GM18870 (cell line): ENCODE measurements around the gene ZNF2.
"Not testable (repeated sequence)": the region's sequence is repeated elsewhere in the genome, so short reads cannot be mapped to it uniquely, and the experiment has no call there.

ENCODE experiments used
- ATAC-seq: cut with Tn5 transposase; IDR thresholded peaks from one replicate; pipeline ENCODE4 v1.9.1; 2021; ENCODE audit warnings: moderate library complexity; ENCODE audit not compliant: unreplicated experiment

The ZNF2 gene

DNA sequence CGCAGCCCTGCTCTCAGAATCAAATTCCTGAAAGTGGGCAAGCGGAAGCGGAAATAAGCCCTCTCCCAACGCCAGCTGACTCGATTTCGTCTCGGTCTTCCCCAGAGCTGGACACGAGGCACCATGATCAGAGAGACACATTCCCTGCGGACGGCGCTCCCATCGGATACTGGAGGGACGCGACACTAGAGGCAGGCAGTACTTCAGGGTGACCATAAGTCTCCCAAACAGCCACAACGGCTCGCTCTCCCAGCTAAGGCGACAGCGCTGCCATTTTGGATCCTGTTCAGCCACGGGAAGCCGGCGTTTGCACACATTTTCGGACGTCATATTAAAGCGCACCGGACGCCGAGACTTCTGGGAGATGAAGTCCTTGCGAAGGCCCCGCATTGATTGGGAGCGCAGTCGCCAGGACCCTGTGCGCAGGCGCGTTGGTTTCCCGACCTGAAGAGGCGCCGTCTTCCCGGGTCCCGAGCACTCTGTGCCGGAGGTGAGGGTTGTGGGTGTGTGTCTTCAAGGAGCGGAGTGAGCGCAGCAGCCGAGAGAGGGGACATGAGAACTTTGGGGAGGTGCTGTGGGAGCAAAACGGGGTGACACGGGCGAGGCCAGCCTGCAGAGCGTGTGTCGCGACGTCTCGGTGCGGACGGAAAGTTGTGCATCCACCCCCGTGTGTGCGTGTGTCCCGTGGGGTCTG, at the start of gene ZNF2:
Gene ZNF2 (plus strand): TSS at position 439 of the 694 bp plus-strand sequence. CDS start 10,418 bp downstream, outside the sequence.
- ATAC-seq = peak; percentile 85

DNA sequence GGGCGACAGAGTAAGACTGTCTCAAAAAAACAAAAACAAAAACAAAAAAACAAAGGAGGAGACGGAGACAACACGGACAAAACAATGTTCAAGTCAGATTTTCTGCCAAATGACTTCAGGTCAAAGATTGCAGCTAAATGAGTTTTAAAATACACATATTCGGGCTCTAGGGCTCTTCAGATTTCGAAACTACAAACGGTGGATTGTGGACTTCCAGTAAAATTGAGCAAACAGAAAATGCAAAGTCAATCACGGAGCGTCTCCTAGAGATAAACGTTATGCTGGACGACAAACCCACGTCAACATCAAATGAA, 44.6 kb upstream of the ZNF2 start:
- ATAC-seq = no peak

DNA sequence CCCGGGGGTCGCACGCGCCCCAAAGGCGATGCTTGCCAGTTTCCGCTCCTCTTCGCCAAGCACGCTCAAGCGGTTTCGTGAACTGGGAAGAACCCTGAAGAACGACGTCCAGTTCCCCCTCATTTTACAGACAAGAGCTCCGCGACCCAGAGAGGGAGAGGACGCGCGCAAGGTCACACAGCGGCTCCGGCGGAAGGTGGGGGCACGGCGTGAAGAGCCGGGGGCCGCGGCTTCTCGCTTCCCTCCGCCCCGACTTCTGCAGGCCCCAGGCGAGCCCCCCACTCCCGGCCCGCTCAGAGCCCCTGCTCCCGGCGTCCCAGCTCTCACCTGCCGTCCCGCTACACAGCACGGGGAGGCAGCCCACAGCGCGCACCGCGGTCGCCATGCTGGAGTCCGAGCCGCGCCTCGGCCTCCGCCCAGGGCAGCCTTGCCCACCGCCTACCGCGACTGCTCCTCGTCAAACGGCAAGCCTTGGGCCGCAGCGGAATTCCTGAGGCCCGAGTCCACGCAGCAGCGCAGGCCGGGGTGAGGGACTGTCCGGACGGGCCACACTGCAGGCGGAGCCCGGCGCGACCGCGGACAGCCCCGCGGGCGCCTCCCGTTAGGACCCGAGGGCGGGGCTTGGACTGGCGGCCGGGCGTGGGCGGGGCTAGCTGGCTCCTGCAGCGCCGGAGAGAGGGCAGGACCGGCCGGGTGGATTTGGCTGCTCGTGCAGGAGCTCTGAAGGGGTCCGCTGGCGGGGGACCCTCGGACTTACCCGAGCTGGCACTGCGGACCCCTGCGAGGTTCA, 44.0 kb upstream of the ZNF2 start, which contains the start of gene MRPS5:
Gene MRPS5 (minus strand): TSS at position 402 of the 790 bp plus-strand sequence. CDS start 17 bp downstream, at position 385.
- peak; percentile 79 for ATAC-seq

DNA sequence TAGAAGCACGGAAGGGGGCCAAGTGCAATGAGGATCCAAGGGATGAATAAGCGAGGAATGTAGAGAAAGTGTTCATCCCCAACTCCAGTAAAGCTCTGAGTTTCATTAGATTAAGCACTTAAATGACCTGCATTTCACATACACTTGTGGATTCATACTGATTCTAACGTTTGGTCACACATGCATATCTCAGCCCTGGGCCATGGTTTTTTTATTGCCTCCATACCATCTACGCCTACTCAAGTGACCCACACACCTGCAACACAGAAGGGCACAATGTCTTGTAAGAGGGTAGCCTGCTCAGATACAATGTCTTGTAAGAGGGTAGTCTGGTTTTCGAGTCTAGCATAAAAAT, 43.4 kb upstream of the ZNF2 start:
- ATAC-seq = peak; percentile 28

DNA sequence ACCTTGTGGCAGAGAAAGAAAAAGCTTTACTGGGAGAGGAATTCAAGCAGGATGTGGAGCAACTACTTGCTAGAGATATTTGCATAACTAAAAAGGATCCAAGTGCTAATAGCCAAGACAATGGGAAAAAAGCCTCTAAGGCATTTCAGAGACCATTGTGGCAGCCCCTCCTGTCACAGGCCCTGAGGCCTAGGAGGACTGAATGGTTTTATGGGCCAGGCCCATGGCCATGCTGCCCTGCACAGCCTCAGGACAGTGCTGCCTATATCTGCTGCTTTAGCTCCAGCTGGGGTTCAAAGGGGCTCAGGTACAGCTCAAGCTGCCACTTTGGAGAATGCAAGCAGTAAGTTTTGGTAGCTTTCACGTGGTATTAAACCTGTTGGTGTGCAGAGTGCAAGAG, 26.9 kb upstream of the ZNF2 start:
- ATAC-seq = no peak

DNA sequence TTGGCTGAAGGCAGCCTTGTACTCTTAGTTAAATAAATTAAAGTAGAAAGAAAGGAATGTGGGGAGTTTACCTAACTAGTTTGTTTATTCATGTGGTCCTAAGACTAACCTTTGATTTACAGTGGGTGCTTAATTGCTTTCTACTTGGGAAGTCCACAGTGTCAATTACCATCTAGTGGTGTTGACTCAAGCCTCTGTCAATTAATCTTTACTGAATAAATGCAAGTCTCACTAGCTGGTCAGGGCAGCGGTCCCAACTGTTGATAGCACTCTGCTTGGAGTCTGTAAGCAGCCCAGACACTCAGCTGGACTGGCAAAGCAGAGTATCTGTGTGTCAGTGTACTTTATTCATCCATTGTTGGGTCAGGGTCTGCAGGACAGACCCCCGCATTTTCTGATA, 21.8 kb upstream of the ZNF2 start:
- ATAC-seq = no peak

DNA sequence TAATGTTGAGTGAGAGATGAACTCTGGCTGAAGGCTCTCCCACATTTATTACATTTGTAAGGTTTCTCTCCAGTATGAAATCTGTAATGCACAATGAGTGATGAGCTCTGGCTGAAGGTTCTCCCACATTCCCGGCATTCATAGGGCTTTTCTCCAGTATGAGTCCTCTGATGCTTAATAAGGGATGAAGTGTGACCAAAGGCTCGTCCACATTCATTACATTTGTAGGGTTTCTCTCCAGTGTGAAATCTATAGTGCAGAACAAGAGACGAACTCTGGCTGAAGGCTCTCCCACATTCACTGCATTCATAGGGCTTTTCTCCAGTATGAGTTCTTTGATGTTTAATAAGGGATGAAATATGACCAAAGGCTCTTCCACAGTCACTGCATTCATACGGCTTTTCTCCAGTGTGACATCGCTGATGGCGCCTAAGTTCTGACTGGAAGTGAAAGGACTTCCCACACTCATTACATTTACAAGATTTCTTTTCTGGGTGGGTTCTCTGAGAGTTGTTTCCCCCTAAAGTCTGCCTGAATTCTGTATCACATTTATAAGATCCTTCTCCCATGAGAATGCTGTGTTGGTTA, 16.1 kb upstream of the ZNF2 start:
- ATAC-seq = no peak

DNA sequence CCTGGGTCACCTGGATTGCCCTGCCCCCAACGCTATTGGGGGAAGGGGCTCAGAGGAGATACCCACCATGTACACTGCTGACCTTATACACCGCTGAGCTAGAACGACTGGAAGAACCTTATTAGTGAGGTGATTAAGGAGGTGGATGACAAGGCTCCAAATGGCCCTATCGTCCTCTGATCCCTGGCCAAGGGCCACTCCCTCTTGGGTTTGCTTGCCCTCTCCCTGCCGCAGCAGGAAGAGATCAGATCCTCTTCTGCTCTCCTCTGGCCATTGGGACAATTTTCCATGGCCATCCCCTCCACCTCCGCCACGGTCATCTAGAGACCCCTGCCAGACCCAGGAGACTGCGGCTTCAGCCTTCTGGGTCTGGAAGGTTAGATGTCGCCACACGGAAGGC, 7.2 kb upstream of the ZNF2 start:
- no peak for ATAC-seq

DNA sequence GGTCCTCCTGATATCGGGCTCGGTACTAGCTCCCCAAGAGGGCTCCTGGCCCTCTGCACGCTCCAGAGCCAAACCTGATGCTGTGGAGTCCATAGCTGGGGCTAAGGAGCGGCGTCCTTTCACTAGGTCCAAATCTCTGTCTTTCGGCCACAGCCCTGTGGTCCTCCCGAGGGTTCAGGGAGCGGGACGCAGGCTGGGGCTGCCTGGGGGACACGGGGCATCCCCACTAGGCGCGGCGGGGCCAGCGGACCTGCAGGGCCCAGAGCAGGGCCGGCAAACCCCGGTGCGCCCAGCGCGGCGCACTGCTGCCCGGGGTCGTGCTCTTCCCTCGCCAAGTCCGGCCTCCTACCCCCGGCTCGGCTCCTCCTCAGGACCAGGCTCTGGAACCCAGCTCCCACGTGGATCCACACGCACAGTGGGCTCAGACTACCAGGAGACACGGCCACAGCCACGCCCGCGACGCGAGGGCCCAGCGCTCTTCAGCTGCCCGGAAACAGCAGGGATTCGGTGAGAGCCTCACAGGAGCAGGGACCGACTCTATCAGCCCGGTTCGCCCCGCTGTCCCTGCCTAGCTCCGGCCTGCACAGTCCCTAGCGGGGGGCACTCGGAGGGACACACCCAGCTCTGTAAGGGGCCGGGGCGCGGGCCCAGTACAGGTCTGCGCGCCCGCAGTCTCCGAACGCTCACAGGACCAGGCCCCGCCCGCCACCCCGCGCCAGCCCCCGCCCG, 6.6 kb upstream of the ZNF2 start:
- no peak for ATAC-seq

DNA sequence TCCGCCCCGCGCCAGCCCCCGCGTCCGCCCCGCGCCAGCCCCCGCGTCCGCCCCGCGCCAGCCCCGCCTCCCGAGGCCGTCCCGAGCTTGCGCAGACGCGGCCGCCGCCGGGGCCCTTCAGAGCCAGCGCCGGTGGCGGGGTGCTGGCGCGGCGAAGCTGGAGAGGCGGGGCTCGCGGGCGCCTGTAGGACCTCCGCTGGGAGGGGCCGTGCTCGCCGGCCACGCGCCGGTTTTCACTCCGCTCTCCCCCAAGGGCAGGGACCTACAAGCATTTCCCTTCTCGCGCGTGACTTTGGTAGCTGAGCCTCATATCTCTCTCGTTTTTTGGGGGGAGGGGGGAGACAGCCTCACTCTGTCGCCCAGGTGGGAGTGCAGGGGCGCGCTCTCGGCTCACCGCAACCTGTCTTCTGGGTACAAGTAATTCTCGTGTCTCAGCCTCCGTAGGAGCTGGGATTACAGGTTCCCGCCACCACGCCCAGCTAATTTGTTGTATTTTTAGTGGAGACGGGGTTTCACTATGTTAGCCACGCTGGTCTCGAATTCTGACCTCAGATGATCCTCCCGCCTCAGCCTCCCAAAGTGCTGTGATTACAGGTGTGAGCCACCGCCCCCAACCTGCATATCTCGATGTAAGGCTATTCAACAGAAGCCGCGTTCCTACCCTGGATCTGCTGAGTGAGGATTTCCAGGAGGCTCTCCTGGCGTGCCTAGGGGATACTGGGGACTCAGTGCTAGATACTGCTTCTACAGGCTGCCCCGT, 5.7 kb upstream of the ZNF2 start, which contains the start of gene ZNF514:
Gene ZNF514 (minus strand): TSS at position 159 of the 760 bp plus-strand sequence. CDS start 6,595 bp downstream, outside the sequence.
- ATAC-seq = no peak

DNA sequence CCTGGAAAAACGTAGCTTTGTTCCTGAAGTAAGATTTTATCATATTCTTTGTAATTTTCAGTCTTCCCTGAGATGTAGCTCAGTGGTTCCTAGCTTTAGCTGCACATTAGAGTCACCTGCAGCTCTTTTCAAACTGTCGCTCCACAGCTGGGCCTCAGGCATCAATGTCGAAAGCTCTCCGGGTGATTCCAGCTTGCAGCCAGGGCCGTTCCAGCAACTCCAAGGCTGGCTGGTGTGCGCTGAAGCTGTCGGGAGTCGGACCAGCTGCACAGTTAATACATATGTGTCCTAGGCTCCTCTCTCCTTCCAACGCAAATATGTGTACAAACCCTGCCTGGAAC, 609 bp upstream of the ZNF2 start:
- ATAC-seq = no peak

DNA sequence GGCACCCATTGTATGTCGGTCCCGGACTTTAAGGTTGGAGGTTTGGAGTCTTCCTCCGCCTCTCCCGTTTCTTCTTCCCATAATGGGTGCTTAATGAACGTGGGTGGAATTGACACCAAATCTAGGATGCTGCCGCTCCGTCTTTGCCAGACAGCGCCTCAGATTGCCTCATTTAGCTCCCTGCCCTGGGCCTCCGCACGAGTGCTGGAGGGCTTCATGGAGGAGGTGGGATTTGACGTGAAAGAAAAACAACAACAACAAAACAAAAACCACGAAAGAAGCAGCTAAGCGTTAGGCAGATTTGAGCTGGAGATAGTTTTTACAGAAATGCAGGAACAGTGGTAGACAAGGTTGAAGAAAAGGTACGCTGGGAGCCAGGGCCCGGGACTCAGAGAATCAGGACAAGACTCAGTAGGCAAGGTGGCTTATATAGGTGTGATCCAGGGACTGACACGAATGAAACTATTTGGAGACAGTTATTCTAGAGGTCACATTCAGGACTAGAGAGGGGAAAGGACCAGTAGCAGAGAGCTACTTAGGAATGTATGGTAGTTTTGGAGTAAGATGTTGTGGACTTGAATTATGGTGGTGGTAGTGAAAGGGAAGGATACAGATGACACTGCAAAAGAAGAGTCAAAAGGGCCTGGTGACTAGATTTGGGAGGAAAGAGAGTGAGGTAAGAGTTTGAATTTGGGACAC, 605 bp downstream of the ZNF2 start:
- peak; percentile 7 for ATAC-seq

DNA sequence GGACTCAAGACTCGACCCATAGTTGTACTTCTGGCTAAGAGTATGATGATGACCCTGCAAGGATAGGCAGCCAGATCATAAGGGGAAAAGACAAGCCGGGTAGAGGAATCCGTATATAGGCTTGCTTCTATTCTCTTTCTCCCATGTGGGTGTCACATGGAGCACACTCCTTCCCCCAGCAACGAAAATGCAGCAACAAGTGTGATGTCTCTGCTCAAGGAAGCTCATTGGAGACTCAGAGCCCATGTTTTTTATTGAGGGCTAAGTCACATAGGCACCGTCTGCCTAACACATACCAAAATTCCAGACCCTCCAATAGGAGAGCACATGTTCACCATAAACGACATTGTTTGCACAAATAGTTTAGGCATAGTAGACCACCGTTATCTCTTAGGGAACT, 6.3 kb downstream of the ZNF2 start:
- ATAC-seq = no peak

DNA sequence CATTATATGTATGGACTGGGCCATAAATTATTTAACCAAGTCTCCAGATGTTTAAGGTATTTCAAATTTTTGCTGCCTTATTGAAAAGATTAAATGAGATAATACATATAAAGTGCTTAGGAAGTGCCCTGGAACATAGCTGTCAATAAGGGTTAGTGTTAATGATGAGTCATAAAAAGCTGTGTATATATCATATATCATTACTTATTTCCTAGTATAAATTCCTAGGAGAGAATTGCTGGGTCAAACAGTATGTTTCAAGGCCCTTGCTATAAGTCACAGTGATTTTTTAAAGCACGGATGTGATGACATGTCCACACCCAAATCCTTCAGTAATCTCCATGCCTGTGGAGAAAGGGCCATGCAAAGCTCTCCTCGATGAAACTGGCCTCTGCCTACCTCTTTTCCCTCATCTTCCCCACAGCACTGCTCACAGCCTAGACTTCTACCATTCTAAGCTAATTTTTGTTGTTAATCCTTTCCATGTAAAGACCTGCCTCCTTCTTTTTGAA, 8.5 kb downstream of the ZNF2 start:
- no peak for ATAC-seq

DNA sequence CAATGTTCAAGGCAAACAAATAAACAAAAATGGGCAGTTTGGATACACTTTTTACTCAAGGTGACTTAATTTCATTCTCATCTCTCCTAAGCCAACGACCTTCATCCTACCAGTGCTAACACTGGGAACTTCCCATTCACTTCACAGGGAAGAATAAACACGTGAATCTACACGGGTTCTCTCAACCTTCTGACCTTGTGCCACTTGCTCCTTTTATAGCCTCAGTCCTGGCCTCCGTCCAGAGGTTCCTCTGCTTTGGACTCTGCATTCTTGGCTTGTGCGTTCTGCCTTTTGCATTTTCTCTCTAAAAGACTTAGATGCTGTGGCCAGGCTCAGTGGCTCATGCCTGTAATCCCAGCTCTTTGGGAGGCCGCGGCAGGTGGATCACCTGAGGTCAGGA, 13.8 kb downstream of the ZNF2 start:
- no peak for ATAC-seq

DNA sequence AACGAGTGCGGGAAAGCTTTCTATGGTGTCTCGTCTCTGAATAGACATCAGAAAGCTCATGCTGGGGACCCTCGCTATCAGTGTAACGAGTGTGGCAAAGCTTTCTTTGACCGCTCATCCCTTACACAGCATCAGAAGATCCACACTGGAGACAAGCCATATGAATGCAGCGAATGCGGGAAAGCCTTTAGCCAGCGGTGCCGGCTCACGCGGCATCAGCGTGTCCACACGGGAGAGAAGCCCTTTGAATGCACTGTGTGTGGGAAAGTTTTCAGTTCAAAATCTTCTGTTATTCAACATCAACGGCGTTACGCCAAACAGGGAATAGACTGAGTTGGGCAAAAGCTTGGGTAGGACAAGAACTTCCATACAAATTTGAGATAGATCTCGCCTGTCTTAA, 16.2 kb downstream of the ZNF2 start:
- ATAC-seq = no peak

DNA sequence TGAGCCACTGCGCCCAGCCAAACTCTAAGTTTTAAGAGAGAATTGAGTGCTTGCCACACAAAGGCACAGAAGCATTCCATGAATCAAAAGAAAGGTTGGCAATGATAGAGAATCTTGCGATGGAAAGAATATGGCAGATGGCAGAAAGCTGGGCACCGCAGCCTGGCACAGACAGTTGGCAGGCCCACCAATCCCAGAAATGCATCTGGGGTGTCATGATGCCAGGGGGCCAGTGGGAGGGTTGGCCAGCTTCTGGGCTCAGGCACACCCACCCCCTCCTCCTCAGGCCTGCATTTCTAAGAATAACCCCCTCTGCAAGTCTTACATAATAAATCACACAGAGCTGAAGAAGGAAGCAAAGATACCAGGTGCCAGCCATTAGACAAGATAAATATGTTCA, 19.6 kb downstream of the ZNF2 start:
- ATAC-seq = no peak

DNA sequence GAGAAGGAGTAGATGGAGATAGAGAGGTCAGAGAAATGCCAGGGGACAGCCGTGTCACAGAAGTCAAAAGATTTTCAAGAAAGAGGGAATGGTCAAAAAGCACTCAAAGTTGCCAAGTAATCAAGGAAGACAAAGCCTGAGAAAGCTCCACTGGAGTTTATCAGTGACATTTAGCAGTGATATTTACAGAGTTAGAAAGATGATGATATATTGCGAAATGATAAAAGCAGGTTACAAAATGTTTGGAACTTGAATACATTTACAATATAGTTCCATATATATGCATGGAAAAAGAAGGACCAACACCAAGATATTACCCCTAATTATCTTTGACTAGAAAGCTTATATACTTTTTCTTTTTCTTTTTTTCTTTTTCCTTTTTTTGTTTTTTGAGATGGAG, 20.4 kb downstream of the ZNF2 start:
- no peak for ATAC-seq

DNA sequence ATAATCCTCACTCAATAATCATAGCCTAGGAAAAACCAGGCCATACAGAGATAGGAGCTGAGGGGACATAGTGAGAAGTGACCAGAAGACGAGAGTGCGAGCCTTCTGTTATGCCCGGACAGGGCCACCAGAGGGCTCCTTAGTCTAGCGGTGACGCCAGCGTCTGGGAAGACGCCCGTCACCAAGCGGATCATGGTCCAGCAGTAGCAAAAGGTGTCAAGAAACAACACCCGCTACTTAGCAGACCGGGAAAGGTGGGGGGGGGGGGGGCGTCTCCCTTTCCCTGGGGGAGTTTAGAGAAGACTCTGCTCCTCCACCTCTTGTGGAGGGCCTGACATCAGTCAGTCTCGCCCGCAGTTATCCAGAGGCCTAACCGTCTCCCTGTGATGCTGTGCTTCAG, 27.3 kb downstream of the ZNF2 start:
- ATAC-seq = not testable (repeated sequence)

DNA sequence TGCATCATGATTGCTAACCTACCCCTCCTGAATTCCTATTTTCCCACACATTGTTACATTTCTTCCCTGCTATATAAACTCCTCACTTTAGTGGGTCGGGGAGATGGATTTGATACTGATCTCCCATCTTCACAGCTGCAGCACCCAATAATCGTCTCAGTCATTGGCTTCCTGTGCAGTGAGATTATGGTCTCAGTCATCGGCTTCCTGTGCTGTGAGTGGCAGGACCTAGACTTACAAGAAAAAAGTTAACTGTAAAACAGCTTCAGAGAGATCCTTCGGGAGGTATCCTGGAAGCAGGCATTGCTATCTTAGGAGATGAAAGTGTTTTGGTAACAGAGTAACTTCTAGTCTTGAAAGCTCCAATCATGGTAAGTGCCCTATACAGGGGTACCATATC, 38.3 kb downstream of the ZNF2 start:
- ATAC-seq = no peak
